Measurements from ENCODE around the gene NUP62. TPM values are rescaled to one million over a fixed set of nuclear protein-coding genes. Genes with fewer than 3 reads are reported as not detected.

NUP62 gene
- total and polyA plus RNA-seq, 2 of the 8 experiments (the other 6 are each of a cell fraction or from before 2014, with no cell fraction given): 50.0 to 107 TPM

DNA sequence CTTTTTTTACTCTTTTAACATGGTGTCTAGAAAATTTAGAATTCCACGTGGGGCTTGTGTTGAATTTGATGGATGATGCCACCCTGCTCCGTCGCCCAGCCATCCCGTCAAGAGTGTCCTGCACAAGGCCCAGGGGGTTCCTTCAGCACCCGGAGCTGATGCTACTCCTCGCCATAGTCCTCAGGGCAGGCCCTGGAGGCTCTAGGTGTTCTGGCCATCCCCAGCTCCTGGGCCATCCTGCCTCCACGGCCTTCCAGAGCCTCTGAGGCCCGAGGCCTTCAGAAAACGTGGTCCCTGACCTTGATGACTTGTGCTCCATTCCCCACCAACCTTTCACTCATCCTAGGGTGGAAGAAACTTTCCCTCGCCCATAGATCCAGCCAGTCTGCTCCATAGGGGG, 55.5 kb downstream of the NUP62 start (continued):
- TF ChIP-seq KDM1A (IDR thresholded peaks at IDR 0.05; ENCODE audit: borderline replicate concordance, low read length) (no peak), TAF7 (optimal IDR thresholded peaks at IDR 0.05; ENCODE audit: borderline replicate concordance, low read depth, low read length) (no peak), EP300 (IDR thresholded peaks at IDR 0.05; ENCODE audit: borderline replicate concordance in 1 of 2, low read depth in 2 of 2, low read length in 2 of 2) (no peak), KDM4A (IDR thresholded peaks at IDR 0.05; ENCODE audit: low read depth, low read length, severe bottlenecking) (no peak), SUZ12 (IDR thresholded peaks at IDR 0.05; ENCODE audit: low read length) (no peak), POLR2AphosphoS5 (IDR thresholded peaks at IDR 0.05; ENCODE audit: low read depth, low read length) (no peak)
- TF ChIP-seq, protein P1, sequence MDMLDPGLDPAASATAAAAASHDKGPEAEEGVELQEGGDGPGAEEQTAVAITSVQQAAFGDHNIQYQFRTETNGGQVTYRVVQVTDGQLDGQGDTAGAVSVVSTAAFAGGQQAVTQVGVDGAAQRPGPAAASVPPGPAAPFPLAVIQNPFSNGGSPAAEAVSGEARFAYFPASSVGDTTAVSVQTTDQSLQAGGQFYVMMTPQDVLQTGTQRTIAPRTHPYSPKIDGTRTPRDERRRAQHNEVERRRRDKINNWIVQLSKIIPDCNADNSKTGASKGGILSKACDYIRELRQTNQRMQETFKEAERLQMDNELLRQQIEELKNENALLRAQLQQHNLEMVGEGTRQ (IDR thresholded peaks at IDR 0.05; ENCODE audit: low read length): no peak

Measured in H1 (cell line).